KBM-7 (cell line): ENCODE data around the gene CSTF3.
"Not testable (repeated sequence)": the region's sequence is repeated elsewhere in the genome, so short reads cannot be mapped to it uniquely, and the experiment has no call there.

Experiments used
- DNase-seq: peaks from one replicate; pipeline ENCODE4 v3.0.0-alpha.2; 2015
- in situ Hi-C: fragments of 300-500 bp; cut with MboI; formaldehyde crosslinking; loops from 2 replicates; pipeline ENCODE4 v1.14.3; 2020; ENCODE audit warnings: low sequenced_read_pairs, low pct_unique_long_range_greater_than_20kb, mixed read lengths

The CSTF3 gene

GRCh38 chr11:33052231-33052630 lies 109.0 kb downstream of the CSTF3 start:
- in situ Hi-C loops, result no loop called here
- DNase-seq, result peak; percentile 19

GRCh38 chr11:33049565-33050408 lies 111.5 kb downstream of the CSTF3 start:
- peak; percentile 26 for DNase-seq
- in situ Hi-C loops, result not testable (repeated sequence)

GRCh38 chr11:33048701-33049100 lies 112.6 kb downstream of the CSTF3 start:
- in situ Hi-C loops, DNase-seq: not testable (repeated sequence)

GRCh38 chr11:33045551-33046255 lies 115.6 kb downstream of the CSTF3 start:
- in situ Hi-C loops, result no loop called here
- no peak for DNase-seq

- no peak for DNase-seq
- in situ Hi-C loops, result no loop called here
Observed at GRCh38 chr11:33044285-33044756, 117.0 kb downstream of the CSTF3 start.

GRCh38 chr11:33043221-33043830 lies 118.0 kb downstream of the CSTF3 start:
- in situ Hi-C loops, result no loop called here
- no peak for DNase-seq

GRCh38 chr11:33040862-33041453 lies 120.3 kb downstream of the CSTF3 start:
- in situ Hi-C loops, result no loop called here
- no peak for DNase-seq

- in situ Hi-C loops, result no loop called here
- DNase-seq, result peak; percentile 35
Observed at GRCh38 chr11:33040033-33040861, 121.0 kb downstream of the CSTF3 start.

- peak; percentile 94 for DNase-seq
- in situ Hi-C loops, result no loop called here
Observed at GRCh38 chr11:33039274-33040032, 121.8 kb downstream of the CSTF3 start, which contains the start of gene TCP11L1. TSS of gene TCP11L1 (plus strand) at chr11:33039572. CDS start at chr11:33043774, 4,202 bp downstream.

GRCh38 chr11:33035011-33035410 lies 126.3 kb downstream of the CSTF3 start:
- in situ Hi-C loops, result no loop called here
- no peak for DNase-seq
